DND-41 (cell line): Measurements from ENCODE around the gene SMIM30.

ENCODE experiments used
- CTCF ChIP-seq: IDR thresholded peaks from 2 replicates; pipeline ENCODE4 v1.5.1; 2012; ENCODE audit warnings: borderline replicate concordance, low read length, moderate library complexity, mild to moderate bottlenecking; ENCODE audit not compliant: poor library complexity, severe bottlenecking; ENCODE audit errors: extremely low read depth
- EZH2 ChIP-seq: IDR thresholded peaks from 3 replicates; pipeline ENCODE4 v1.6.1; 2012; ENCODE audit warnings: borderline replicate concordance, low read depth, mild to moderate bottlenecking, moderate library complexity, low read length, inconsistent platforms; ENCODE audit not compliant: severe bottlenecking

GRCh38 chr7:113137241-113137640 is 18.9 kb upstream of the SMIM30 start:
- no peak for TF ChIP-seq EZH2
- TF ChIP-seq CTCF = no peak
